Activated CD8-positive, alpha-beta memory T cell treated with anti-CD3 and anti-CD28 coated beads for 4 hours (primary cell): ENCODE measurements around the gene PTHLH.

Experiments used
- DNase-seq, 2 donors: peaks; one replicate each; pipeline ENCODE4 v3.0.0-alpha.2; 2020; ENCODE audit warnings: low read depth in 2 of 2

Gene PTHLH

DNA sequence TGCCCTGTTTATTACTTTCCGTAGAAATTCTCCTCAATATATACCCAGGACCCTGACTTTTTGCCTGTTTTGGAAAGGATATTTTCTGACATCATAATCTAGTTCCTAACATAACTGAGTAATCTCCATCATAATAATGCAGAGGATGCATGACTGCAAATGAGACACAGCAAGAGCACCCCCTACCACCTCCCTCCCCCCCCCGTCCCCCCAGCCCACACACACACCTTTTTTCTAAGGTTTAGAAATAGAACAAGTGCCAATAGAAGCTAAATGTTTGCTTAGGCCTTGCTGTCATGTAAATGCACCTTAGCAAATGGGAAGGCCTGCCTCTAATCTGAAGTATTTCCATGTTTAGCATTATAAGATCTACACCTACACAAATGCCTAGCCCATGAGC, at the start of gene PTHLH:
PTHLH (minus strand) TSS at position 13 of the 400 bp plus-strand sequence. CDS start 3,239 bp downstream, outside the sequence.
- DNase-seq, result no peak

DNA sequence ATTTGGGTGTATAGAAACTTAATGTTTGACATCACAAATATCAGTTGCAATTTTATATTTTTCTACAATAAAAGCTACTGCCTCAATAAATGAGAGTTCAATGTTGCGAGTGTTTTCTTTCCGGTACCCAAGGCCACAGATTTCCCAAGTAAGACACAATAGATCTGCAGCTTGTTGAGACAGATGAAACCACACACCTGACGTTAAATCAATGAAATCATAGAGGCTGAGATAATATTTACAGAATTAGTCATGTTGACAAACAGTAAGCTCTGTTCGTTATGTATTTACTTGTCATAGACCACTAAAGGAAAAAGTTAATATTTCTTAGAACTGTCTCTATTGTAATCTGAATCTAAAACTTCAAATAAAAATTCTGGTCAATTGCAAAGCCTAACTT, 49.2 kb upstream of the PTHLH start:
- DNase-seq, result no peak

DNA sequence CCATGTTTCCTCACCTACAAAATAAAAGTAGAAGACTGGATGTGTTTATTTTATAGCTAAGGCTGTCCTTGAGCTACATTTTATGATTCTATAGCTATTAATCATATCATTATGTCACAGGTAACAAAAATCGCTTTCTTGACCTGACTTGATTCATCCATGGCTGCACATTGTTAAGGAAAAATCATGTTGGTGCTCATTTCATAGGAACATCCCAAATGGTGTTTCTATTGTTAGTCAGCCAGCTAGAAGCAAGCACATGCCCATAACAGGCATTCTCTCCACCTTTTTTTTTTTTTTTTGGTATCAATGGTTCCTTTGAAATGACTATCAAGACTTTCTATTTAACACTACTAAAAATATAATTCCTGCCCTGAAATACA, 45.3 kb upstream of the PTHLH start:
- DNase-seq, result no peak

DNA sequence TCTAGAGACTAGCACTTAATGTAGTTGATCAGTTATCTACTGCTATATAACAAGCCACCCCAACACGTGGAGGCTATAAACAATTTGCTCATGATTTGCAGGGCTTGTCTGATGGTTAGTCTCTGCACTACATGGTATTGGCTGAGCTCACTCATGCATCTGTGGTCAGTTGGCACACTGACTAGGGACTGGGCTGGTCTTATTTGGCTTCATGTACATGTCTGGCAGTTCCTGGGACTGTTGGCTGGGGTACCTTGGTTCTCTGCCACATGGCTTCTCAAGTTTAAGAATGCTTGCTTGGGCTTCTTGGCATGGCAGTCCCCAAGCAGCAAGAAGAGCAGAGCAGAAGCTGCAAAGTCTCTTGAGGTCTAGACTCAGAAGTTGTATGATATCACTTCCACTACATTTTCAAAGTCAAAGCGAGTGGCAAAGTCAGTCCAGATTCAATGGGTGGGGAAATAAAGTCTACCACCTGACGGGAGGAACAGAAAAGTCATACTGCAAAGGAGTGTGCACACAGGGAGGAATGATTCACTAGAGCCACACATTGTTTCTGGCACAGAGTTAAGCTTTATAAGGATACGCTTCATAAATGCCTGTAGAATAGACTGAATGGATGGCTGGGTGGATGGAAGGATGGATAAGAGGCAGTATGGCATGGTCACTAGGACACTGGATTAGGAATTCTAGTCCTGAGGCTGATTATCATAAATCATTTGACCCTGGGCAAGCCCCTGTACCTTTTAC, 44.8 kb upstream of the PTHLH start:
- no peak for DNase-seq

DNA sequence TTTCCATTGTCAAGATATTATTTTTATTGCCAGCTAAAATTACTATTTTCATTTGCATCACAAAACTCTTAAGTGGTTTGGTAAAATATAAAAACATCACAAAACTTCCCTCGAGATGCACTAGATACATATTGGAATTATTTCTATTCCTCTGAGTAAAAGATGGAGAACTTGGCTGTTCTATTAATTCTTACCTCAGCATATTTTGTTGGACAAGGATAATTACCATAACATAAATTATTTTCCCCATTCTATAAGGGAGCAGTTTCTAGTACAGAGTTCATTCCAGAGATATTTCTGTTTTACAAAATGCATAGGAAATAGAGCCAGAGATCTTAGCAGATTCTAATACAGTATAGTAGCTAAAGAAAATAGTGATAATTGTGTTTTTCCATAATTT, 42.6 kb upstream of the PTHLH start:
- no peak for DNase-seq

DNA sequence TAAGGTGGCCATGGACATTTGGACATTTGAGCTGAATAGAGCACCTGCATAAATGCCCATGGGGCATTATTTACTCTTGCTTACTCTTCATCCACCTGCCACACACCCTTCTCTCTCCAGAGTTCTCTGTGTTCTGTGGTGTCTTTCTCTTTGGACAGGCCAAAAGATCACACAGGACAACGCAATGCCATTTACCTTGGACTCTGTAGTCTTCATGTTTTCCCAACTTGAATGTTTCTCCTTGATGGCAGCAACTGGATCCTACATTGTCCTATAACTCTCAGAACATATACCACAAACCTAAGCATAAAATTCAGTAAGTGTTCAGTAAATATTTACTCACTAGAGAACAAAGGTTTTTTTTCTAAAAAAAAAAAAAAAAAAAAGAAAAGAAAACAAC, 41.7 kb upstream of the PTHLH start:
- DNase-seq, result no peak

DNA sequence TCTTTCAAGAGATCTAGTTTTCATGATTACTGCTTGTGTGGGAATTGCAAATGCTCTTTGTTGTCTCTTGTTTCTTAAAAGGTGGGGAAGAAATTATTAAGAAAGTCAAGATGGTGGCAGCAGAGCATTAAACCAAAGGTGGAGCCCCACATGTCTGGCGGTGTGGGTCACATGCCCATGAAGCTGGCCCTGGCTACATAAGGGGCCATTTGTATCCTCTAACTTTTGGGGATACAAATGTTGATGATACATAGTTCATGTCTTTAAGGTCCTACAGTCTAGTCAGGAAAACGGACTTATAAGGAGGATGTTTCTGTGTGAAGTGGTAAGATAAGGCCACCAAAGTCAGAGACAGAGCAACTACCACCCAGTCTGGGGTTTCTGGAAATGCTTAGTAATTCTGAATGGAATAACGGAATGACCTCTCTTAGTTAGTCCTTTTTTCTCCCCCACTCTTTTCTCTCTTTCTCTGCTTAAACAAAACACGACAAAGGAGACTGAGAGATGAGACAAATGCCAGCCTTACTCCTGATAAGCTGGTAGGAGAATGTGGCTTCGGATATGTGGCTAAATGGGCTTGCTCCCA, 39.9 kb upstream of the PTHLH start:
- DNase-seq, result no peak

DNA sequence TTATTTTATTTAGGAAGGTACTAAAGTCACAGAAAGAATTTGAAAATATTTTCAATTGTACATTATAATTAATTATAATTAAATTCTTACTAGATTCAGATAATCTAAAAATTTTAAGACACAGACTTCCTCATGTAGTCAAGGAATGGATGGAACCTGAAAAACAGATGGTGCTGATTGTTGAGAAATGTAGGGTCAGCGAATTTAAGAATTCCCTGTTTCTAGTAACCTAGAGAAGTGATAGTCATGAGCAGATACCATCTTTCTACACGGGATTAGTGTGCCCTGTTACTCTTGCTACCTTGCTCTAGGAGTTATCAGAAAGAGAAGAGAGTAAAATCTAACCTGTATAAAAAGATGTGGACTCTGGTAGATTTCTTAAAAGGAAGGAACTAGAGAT, 37.5 kb upstream of the PTHLH start:
- no peak for DNase-seq

DNA sequence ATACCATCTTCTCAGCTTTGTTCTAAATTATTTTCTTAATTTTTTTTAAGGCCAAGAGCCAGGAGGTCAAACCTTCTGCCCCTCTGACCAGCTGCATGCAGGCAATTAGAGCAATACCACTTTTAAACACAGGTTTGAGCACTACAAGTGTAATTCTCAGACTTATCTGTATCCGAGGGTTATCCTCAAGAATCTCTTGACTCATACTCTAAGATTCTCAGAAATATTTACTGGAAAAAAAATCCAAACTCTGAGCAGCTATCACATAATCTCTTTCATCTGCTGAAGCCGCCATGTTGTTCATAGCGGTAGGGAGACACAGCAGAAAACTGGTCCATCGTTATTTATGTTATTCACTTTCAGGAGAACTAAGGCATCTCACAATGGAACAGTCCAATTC, 27.4 kb upstream of the PTHLH start:
- no peak for DNase-seq

DNA sequence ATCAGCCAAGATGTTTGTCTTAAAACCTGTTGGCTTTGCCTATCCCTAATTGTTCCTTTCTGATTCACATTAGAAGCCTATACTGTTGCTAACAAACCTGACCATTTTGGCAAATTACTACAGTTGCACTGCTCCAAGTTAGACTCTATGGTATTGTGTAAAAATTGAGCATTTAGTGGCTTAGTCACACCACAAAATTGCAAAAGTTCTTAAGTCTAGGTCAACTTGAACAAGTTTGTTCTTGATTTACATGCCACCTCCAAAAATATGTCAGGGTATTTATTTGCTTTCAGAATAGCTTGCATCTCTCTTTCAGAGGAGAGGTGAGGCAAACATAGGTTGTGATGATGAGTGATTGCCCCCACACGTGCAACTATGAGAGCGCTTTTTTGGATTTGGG, 27.0 kb upstream of the PTHLH start:
- DNase-seq, result no peak

DNA sequence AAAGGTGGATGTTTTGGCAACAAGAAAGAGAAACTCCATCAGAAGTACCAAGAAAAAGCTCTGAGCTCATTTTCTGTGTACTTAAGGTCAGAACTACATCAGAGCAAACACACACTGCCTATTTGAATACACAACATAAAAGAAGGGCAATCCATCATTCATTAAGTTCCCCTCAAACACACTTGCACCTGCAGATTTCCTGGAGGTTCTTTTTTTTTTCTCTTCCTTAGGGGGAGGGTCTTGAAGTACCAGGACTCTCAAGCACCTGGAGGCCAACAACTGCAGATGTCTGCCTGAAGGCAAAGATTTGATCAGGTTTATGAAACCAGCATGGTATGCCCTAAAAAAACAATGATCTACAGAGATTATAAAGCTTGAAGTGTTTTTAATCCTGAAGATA, 26.1 kb upstream of the PTHLH start:
- DNase-seq, result no peak

DNA sequence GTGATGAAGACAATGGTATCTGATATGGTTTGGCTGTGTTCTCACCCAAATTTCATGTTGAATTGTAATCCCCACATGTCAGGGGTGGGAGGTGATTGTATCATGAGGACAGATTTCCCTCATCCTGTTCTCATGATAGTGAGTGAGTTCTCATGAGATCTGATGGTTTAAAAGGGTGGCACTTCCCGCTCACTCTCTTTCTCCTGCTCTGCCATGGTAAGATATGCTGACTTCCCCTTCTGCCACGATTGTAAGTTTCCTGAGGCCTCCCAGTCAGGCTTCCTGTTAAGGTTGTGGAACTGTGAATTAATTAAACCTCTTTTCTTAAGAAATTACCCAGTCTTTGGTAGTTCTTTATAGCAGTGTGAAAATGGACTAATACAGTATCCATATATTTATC, 25.6 kb upstream of the PTHLH start:
- no peak for DNase-seq

DNA sequence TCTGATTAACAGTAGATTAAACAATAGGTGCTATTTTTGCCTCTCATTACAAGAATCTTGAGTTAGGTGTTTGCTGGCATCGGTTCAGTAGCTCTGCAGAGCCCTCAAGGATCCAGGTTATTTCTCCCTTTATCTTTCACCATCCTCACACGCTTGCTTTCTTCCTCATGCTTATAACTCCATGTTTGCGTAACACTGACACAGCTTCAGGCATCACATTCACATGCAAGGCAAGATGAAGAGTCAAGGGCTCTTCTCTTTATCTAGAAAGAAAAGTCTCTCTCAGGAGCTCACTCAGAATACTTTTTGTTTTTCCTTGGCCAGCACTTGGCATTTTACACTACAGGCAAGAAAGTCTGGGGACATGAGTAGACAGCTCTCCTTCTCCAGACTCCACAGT, 24.2 kb upstream of the PTHLH start:
- DNase-seq, result no peak

DNA sequence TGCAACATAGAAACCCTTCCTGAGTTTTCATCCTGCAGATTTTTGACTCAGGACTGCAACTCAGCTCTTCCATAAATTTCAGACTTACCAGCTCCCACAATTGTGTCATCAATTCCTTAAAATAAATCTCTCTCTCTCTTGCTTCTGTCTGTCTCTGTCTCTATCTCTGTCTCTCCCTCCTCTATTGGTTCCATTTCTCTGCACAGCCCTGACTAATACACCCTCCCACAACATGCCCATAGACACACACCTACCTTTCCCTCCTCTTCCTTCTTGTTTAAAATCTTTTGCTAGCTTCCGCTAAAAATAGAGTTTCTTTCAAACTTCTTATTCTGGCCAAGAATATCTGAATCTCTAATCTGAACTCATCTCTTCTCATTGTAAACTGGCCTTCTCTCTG, 22.9 kb upstream of the PTHLH start:
- no peak for DNase-seq

DNA sequence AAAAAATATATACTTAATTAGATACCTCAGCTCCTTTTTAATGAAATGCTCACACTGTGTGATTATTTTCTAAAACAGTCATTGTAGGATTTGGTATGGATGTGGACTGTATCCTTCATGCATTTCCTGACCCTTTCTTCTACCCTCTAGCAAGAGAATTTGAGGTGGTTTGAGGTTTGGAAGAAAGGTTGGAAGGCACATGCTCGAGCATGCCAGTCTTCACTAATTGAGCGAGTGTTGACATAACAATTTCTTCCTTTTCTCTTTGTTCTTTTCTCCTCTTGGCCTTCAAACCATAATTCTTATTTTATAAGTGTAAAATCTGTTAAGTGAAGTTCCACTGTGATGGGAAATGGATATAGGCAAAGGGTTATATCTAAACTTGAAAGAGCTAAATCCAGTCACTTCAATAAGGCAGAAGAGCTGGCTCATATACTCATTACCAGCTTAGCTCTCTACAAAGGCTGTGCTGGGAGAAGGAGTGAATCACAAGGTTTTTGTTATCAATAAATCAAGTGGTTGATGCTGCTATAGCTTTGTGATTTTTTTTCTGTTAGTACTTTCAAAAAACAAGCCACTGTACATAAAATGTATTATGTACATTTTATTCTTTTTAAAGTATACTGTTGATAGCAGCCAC, 16.2 kb upstream of the PTHLH start:
- no peak for DNase-seq

DNA sequence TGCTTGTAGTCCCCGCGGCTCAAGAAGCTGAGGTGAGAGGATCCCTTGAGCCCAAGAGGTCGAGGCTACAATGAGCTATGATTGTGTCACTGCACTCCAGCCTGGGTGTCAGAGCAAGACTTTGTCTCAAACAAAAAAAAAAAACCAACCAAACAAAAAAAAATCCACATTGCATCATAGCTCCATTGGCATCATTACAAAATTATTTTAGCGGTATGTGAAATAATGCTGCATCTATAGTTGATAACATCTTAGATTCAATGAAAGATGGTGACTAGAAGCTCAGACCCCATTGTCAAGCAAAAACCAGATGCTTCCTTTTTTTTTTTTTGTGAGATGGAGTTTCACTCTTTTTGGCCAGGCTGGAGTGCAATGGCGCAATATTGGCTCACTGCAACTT, 14.8 kb upstream of the PTHLH start:
- DNase-seq, result no peak

DNA sequence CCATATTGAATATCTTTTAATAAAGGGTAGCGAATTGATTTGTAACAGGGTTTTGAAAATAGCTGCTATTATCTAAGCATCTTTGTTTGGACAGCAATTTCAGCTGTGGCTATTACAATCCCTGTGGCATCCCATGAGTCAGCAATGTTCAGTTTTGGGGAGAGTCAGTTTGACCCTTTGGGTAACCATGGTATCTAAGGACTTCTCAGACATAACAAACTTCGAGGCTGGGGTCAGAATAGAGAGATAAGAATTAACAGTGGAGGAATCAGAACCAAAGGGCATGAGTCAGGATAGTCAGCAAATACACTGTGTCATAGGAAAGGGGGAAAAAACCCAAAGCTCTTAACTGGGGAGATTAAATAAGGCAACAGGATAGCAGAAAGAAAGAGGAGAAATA, 11.7 kb upstream of the PTHLH start:
- DNase-seq, result no peak

DNA sequence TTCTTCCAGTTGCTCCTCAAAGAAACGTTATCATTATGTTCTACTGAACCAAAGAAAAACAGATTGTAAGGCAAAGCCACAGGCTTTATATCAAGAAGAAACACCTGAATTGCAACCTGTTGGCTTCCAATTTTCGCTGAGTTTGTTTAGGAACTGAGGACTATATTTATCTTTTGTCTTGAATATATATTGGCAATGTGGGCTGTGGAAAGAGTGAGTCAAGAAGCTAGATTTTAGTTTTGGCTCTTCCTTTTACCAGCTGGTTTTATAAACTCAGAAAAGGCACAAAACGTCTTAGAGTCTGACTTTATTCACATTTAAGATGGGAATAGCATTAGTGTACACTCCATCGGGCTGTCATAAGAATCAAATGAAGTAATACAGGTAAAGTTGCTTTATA, 10.4 kb upstream of the PTHLH start:
- DNase-seq, result no peak

DNA sequence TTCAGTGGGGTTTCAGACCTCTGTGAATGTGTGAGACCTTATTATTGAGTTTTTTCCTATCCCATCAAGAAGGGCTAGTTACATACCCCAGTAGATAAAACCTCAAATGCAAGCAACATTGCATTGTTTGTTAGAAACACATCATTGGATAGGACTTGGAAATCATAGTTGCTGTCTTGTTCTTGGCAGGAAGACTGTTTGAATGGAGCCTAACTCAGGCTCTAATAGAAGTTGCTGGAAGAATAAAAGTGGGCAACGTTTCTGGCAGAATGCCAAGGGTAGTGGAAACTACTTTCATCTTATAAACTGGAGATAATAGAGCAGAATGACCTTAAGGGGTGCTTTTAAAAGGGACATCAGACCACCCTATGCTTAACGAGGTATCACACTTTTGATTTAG, 9.9 kb upstream of the PTHLH start:
- no peak for DNase-seq

DNA sequence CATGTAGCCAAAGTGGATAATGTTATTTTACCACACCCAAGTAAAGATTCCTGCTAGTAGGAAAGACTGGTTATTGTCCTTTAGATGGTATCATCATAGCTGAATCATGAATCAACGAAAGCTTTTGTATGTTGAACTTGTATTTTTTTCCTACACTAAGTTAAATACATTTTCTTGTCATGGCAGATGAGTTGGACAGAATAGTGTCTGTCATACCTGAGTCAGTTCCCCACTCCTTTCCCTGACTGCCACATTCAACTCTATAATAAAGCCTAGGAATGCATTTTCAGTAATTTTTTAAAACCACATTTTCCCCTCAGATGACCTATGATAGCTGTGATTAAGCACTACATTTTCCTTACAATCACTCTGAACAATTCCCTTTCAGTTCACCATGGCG, 9.3 kb upstream of the PTHLH start:
- DNase-seq, result no peak

DNA sequence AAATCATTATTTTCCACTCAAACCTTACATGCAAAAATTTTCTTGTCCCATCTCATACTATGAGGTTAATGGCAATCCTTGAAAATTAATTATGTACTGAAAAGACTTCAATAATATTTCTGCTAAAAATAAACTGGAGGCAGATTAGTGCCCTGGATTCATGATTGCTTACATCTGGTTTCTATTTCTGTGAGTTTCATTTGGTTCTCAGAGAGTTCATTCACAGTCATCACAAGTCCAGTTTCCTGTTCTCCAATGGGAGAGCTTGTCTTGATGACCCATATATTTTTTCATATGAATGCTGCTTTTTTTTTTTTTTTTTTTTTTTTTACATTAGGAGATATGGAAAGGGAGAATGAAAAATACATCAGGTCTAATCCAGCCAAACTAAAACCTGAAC, 6.6 kb upstream of the PTHLH start:
- no peak for DNase-seq

DNA sequence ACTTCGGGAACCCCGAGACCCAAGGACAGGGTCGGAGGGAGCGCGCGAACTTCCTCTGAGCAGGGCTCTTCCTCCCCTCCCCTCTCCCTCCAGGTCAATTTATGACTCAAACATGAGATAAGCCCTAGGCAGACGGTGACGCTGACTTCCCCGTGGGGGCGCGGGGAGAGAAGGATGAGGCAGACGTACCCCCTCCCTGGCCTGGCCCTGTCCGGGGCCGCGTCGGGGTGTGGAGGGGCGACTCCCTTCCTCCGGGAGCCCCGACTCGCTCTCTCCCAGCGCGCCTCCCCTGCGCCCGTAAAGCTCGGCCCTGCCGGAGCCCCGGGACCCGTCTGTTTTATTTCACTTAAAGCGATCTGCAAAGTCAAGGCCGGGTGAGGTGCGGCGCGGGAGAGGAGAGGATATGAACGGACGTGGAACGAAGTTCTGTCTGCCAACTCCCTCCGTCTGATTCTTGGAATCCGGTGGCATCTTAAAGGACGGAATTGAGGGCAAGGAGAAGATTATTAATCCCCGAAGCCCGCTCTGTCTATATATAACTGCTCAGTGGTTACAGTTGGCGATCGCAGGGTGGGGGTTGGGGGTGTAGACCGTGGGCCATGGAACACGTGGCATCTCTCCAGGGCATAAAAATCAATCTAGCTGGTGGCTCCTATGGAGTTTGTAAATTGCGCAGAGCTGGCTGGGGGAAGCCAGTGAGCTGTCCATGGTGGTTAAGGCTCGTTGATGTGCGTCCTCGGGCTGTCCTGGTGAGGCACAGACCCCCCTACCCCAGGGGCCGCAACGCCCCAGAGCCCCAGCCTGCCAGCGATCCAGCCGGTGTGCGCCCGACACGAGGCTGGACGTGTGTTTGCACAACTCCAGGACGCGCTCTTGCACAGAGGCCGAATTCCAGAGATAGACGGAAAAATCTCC, 2.9 kb upstream of the PTHLH start:
- DNase-seq, result no peak
